A673 (cell line): ENCODE data around the gene RAB17. TPM values are rescaled to one million over a fixed set of nuclear protein-coding genes. Genes with fewer than 3 reads are reported as not detected.

Experiments used
- BruUV-seq: library from RNA; stranded (reverse); fragments of 400-500 nt; replicated peaks from 2 replicates; lab custom pipeline; 2021; lab: Mats Ljungman, UMichigan
- CTCF ChIA-PET: fragments of 300-600 bp; sonication (Branson Sonifier 250); formaldehyde crosslinking; loops from one replicate; lab custom pipeline; 2022; ENCODE audit warnings: antibody characterized with exemption; lab: Charles Lee
- POLR2A ChIA-PET: fragments of 300-600 bp; sonication (Branson Sonifier 250); formaldehyde crosslinking; loops from one replicate; lab custom pipeline; 2022; ENCODE audit warnings: antibody characterized with exemption; ENCODE audit not compliant: low non-redundant PET; lab: Charles Lee
- DNase-seq: peaks from one replicate; pipeline ENCODE4 v3.0.0-alpha.2; 2015; ENCODE audit warnings: low spot score
- H3K27ac ChIP-seq: fragments of 200-600 bp; sonication (generic); 2 replicates; pipeline ENCODE4 v1.5.1; 2016; ENCODE audit warnings: mixed run types, low read depth, mild to moderate bottlenecking, mixed read lengths, antibody characterized with exemption, low read length; ENCODE audit not compliant: poor library complexity, severe bottlenecking
- H3K27me3 ChIP-seq: fragments of 200-600 bp; sonication (generic); replicated peaks from 2 replicates; pipeline ENCODE4 v1.6.1; 2017; ENCODE audit warnings: mixed run types, low read depth, mild to moderate bottlenecking, mixed read lengths, antibody characterized with exemption, low read length; ENCODE audit not compliant: insufficient read depth, poor library complexity
- H3K36me3 ChIP-seq: fragments of 200-600 bp; sonication (generic); 2 replicates; pipeline ENCODE4 v1.6.1; 2016; ENCODE audit warnings: mixed run types, mild to moderate bottlenecking, mixed read lengths, antibody characterized with exemption, low read length; ENCODE audit not compliant: insufficient read depth, poor library complexity, severe bottlenecking
- H3K4me1 ChIP-seq: fragments of 200-600 bp; sonication (generic); 2 replicates; pipeline ENCODE4 v1.6.1; 2017; ENCODE audit warnings: mixed run types, mild to moderate bottlenecking, mixed read lengths, antibody characterized with exemption, low read length; ENCODE audit not compliant: insufficient read depth, poor library complexity, severe bottlenecking
- H3K4me3 ChIP-seq: fragments of 200-600 bp; sonication (generic); 2 replicates; pipeline ENCODE4 v1.5.1; 2016; ENCODE audit warnings: low read depth, mixed run types, mild to moderate bottlenecking, mixed read lengths, low read length; ENCODE audit not compliant: poor library complexity, severe bottlenecking
- H3K9me3 ChIP-seq: fragments of 200-600 bp; sonication (generic); 2 replicates; pipeline ENCODE4 v1.6.1; 2016; ENCODE audit warnings: mixed run types, low read depth, mild to moderate bottlenecking, mixed read lengths, antibody characterized with exemption, low read length; ENCODE audit not compliant: poor library complexity, severe bottlenecking
- EZH2 ChIP-seq: fragments of 200-600 bp; sonication (generic); IDR thresholded peaks from 2 replicates; pipeline ENCODE4 v1.6.1; 2017; ENCODE audit warnings: borderline replicate concordance, low read depth, mild to moderate bottlenecking, mixed read lengths, antibody characterized with exemption, low read length; ENCODE audit not compliant: poor library complexity, severe bottlenecking
- intact Hi-C: fragments of 100-400 bp; cut with micrococcal nuclease; formaldehyde crosslinking; loops from one replicate; pipeline ENCODE4 v1.10.0; 2022; ENCODE audit not compliant: unreplicated experiment
- total RNA-seq: library from RNA; stranded (reverse); gene quantifications from 2 replicates; pipeline ENCODE4 v1.2.3, GENCODE V29; 2021
- TF ChIP-seq, protein P1 (sequence below): fragments of 300-800, 200-600 bp; sonication (generic); conservative IDR thresholded peaks from 2 replicates; pipeline ENCODE4 v1.5.1; 2017; ENCODE audit warnings: low read depth, mild to moderate bottlenecking, antibody characterized with exemption, low read length, moderate library complexity, mixed read lengths

RAB17 gene
- total RNA-seq, 1 experiment from 2014 or later, result 0.62 TPM

DNA sequence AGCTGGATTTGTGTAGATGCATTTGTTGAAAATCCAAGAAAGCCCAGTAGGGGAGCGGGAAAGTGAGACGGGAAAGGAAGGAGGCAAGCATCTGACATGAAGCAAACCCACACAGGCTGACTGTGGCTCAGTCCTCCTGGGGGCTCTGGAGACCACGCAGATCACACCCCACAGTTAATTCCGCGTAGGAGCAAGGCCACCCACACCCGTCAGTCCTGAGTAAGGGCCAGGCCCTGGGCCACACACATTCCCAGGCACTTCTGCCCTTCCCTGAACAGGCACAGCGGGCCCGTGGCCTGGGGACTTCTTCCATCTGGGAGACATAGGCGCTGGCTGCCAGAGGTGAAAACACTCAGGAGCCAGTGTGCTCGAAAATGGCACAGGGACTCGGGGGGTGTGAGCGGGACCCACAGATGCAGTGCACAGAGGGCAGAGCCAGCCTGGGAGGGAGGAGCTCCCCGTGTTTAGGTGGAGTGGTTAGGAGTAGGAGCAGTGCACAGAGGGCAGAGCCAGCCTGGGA, 43.6 kb downstream of the RAB17 start:
- CTCF ChIA-PET, result no interaction called here
- no peaks in the 10 kb centered on the region for H3K4me1 ChIP-seq
- H3K4me3 ChIP-seq, result no peak overlapping the region
- POLR2A ChIA-PET, result no interaction called here
- no peaks in the 10 kb centered on the region for H3K27me3 ChIP-seq
- no peak overlapping the region for H3K27ac ChIP-seq
- no TSS peak for BruUV-seq
- no peak for DNase-seq
- TF ChIP-seq, protein P1, sequence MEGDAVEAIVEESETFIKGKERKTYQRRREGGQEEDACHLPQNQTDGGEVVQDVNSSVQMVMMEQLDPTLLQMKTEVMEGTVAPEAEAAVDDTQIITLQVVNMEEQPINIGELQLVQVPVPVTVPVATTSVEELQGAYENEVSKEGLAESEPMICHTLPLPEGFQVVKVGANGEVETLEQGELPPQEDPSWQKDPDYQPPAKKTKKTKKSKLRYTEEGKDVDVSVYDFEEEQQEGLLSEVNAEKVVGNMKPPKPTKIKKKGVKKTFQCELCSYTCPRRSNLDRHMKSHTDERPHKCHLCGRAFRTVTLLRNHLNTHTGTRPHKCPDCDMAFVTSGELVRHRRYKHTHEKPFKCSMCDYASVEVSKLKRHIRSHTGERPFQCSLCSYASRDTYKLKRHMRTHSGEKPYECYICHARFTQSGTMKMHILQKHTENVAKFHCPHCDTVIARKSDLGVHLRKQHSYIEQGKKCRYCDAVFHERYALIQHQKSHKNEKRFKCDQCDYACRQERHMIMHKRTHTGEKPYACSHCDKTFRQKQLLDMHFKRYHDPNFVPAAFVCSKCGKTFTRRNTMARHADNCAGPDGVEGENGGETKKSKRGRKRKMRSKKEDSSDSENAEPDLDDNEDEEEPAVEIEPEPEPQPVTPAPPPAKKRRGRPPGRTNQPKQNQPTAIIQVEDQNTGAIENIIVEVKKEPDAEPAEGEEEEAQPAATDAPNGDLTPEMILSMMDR, result no peak
- TF ChIP-seq EZH2, result no peak
- no peaks in the 10 kb centered on the region for H3K36me3 ChIP-seq
- H3K9me3 ChIP-seq, result no peaks in the 10 kb centered on the region
- intact Hi-C loops, result no loop called here

- ChIA-PET CTCF (no interaction called here), POLR2A (no interaction called here)
- Histone ChIP-seq H3K4me3 (no peak overlapping the region), H3K36me3 (no peaks in the 10 kb centered on the region), H3K9me3 (no peaks in the 10 kb centered on the region), H3K4me1 (no peaks in the 10 kb centered on the region), H3K27ac (no peak overlapping the region), H3K27me3 (no peaks in the 10 kb centered on the region)
- no peak for DNase-seq
- TF ChIP-seq, protein P1, result no peak
- TF ChIP-seq EZH2, result no peak
- intact Hi-C loops, result no loop called here
- no TSS peak for BruUV-seq
These were observed 44.3 kb downstream of the RAB17 start for GRCh38 chr2:237546040-237546875.

- DNase-seq, result no peak
- no peaks in the 10 kb centered on the region for H3K4me1 ChIP-seq
- H3K27ac ChIP-seq, result no peak overlapping the region
- BruUV-seq, result no TSS peak
- no peak overlapping the region for H3K4me3 ChIP-seq
- intact Hi-C loops, result no loop called here
- no peaks in the 10 kb centered on the region for H3K36me3 ChIP-seq
- no peaks in the 10 kb centered on the region for H3K27me3 ChIP-seq
- ChIA-PET POLR2A (no interaction called here), CTCF (no interaction called here)
- H3K9me3 ChIP-seq, result no peaks in the 10 kb centered on the region
- TF ChIP-seq, protein P1, result no peak
- TF ChIP-seq EZH2, result no peak
These were observed 48.4 kb downstream of the RAB17 start for GRCh38 chr2:237542001-237542704.
